GM12878 (cell line): ENCODE results near the gene NEK3.

ENCODE experiments used
- CHD2 ChIP-seq: IDR thresholded peaks from 2 replicates; pipeline ENCODE4 v1.6.1; 2011; ENCODE audit warnings: low read depth, low read length, improper control_type of control experiment, borderline replicate concordance
- TF ChIP-seq, protein P1 (sequence below): IDR thresholded peaks from 2 replicates; pipeline ENCODE4 v1.6.1; 2012; ENCODE audit warnings: low read length, inconsistent platforms
- TF ChIP-seq, protein P2 (sequence below): IDR thresholded peaks from 2 replicates; pipeline ENCODE4 v1.6.1; 2011; ENCODE audit warnings: low read depth, low read length, improper control_type of control experiment, borderline replicate concordance

DNA sequence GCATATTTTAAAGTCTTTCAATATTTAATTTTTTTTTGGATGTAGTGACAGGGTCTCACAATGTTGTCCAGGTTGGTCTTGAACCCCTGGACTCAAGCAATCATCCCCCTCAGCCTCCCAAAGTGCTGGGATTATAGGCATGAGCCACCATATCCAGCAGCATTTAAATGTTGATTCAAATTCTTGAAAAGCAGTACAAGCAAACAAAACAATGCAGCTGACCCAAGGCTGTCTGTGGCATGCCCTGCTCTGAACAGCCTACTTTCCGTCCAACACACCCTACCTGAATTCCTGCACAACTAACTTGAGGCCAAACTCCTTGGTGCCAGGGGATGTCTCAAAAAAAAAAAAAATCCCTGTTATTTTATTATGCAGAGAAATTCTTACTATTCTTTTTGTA is 53.6 kb downstream of the NEK3 start:
- TF ChIP-seq, protein P1, sequence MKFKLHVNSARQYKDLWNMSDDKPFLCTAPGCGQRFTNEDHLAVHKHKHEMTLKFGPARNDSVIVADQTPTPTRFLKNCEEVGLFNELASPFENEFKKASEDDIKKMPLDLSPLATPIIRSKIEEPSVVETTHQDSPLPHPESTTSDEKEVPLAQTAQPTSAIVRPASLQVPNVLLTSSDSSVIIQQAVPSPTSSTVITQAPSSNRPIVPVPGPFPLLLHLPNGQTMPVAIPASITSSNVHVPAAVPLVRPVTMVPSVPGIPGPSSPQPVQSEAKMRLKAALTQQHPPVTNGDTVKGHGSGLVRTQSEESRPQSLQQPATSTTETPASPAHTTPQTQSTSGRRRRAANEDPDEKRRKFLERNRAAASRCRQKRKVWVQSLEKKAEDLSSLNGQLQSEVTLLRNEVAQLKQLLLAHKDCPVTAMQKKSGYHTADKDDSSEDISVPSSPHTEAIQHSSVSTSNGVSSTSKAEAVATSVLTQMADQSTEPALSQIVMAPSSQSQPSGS, result no peak
- TF ChIP-seq CHD2, result no peak
- TF ChIP-seq, protein P2, sequence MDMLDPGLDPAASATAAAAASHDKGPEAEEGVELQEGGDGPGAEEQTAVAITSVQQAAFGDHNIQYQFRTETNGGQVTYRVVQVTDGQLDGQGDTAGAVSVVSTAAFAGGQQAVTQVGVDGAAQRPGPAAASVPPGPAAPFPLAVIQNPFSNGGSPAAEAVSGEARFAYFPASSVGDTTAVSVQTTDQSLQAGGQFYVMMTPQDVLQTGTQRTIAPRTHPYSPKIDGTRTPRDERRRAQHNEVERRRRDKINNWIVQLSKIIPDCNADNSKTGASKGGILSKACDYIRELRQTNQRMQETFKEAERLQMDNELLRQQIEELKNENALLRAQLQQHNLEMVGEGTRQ, result no peak
